ENCODE results near the gene FBL. TPM values are rescaled to one million over a fixed set of nuclear protein-coding genes. Genes with fewer than 3 reads are reported as not detected.
A peak's percentile ranks its signal among the peaks of the same experiment; 100 is the strongest.

FBL gene
- total and polyA plus RNA-seq, 2 of the 8 experiments (the other 6 are each of a cell fraction or from before 2014, with no cell fraction given), result 790 to 1,361 TPM

DNA sequence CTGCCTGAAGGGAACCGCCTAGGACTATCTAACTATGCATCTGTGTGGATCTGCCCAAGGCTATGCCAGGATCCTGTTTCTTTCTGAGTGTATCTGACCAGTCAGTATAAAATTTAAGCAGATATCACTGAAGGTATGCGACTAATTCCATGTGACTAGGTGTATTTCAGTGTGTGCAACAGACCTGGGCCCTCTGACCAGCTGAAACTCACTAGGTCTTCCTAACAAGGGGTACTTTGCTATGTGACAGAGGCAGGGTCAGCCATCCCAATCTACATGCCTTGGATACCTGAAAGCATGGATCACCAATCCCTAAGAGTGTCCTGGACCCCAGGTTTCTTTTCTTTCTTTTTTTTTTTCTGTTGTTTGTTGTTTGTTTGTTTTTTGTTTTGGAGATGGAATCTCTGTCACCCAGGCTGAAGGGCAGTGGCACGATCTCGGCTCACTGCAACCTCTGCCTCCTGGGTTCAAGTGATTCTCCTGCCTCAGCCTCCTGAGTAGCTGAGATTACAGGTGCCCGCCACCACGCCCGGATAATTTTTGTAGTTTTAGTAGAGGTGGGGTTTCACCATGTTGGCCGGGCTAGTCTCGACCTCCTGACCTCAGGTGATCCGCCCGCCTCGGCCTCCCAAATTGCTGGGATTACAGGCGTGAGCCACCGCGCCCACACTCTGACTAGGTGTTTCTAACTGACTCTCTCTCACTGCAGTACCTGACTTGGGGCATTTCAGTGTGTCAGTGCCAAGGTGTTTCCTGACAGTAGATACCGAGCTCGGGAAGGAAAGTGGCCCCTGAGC is 44.8 kb upstream of the FBL start:
- Histone ChIP-seq H2AFZ (ENCODE audit: low read length) (no peak overlapping the region), H3K18ac (ENCODE audit: extremely low read depth, low read length) (no peak overlapping the region), H2BK15ac (ENCODE audit: low read length) (no peak overlapping the region), H3K27ac (ENCODE audit: low read depth, low read length) (no peak overlapping the region), H3K36me3 (ENCODE audit: control insufficient read depth in 2 of 4, insufficient read depth in 4 of 4, low read length in 3 of 4) (no peaks in the 10 kb centered on the region), H3K23me2 (ENCODE audit: low read depth, low read length) (no peaks in the 10 kb centered on the region; the same call in 1 of the 2 replicates), H4K20me1 (replicated peaks in 1 of 2; ENCODE audit: control insufficient read depth in 1 of 2, insufficient read depth in 2 of 2, low read length in 2 of 2) (no peaks in the 10 kb centered on the region), H3K9me3 (ENCODE audit: insufficient read depth in 2 of 2, low read depth in 1 of 2, low read length in 1 of 2) (no peaks in the 10 kb centered on the region), H3K79me1 (ENCODE audit: low read depth, low read length) (no peaks in the 10 kb centered on the region), H3K4me3 (ENCODE audit: extremely low read depth in 1 of 4, insufficient read depth in 2 of 4, low read depth in 3 of 4, low read length in 4 of 4) (no peak overlapping the region), H2BK20ac (ENCODE audit: low read length) (no peak overlapping the region), H3K14ac (ENCODE audit: insufficient read length) (no peak overlapping the region), H3K4me1 (replicated peaks in 1 of 4; ENCODE audit: control insufficient read depth in 3 of 4, insufficient read depth in 4 of 4, low read length in 3 of 4) (no peaks in the 10 kb centered on the region), H2BK120ac (replicated peaks; ENCODE audit: low read depth, low read length) (no peak overlapping the region), H3K79me2 (ENCODE audit: control insufficient read depth in 1 of 2, insufficient read depth in 2 of 2, low read length in 2 of 2) (no peaks in the 10 kb centered on the region), H2AK5ac (ENCODE audit: low read depth, low read length) (no peak overlapping the region), H2BK12ac (ENCODE audit: low read depth, low read length) (no peak overlapping the region; the same call in 1 of the 2 replicates), H3K27me3 (replicated peaks in 1 of 4; ENCODE audit: control insufficient read depth in 3 of 4, extremely low read depth in 1 of 4, insufficient read depth in 3 of 4, low read length in 3 of 4) (no peaks in the 10 kb centered on the region), H4K91ac (replicated peaks; ENCODE audit: insufficient read length, low read length) (no peak overlapping the region), H3K4me2 (ENCODE audit: insufficient read depth in 1 of 2, low read depth in 2 of 2, low read length in 2 of 2) (no peak overlapping the region), H3K4ac (replicated peaks; ENCODE audit: insufficient read length, low read depth, low read length) (no peak overlapping the region), H3K23ac (ENCODE audit: insufficient read length) (no peak overlapping the region), H3K9ac (replicated peaks in 1 of 4; ENCODE audit: extremely low read depth in 1 of 4, low read depth in 3 of 4, low read length in 3 of 4) (no peak overlapping the region), H2BK5ac (ENCODE audit: low read depth, low read length) (no peak overlapping the region), H4K5ac (ENCODE audit: insufficient read length, low read depth, low read length) (no peak overlapping the region), H3K56ac (replicated peaks; ENCODE audit: insufficient read length, low read depth, low read length) (no peak overlapping the region), H4K8ac (ENCODE audit: extremely low read depth, insufficient read depth, low read length) (peak overlapping the region; percentile 38; the same call in 1 of the 2 replicates)
- DNase-seq (ENCODE audit: low read depth in 1 of 2, low spot score in 2 of 2), result no peak
- POLR2A ChIA-PET (ENCODE audit: partially characterized antibody), result interaction anchor here (0.6 kb wide), 1 partner anchor 194 kb away, joined by 4 read pairs; no protein-coding TSS in a partner anchor
- FAIRE-seq, result no peak
- WGBS, 2 experiments (ENCODE audit: extremely low coverage in 1 of 2, insufficient coverage in 1 of 2, insufficient read length in 1 of 2, insufficient replicate concordance in 2 of 2, low coverage in 1 of 2, low lambda C conversion rate in 2 of 2, missing lambda C conversion rate in 1 of 2), result 83% methylated on average over 17 of the region's 17 CpGs; no CpG with 5 or more reads in 1 of the 2 experiments
- CTCF ChIA-PET (ENCODE audit: partially characterized antibody), result interaction anchor here (0.6 to 1.9 kb wide), 4 partner anchors 48 to 330 kb away, joined by 3 to 6 read pairs (median 5); no protein-coding TSS in a partner anchor
- TF ChIP-seq CTBP2 (IDR thresholded peaks at IDR 0.05; ENCODE audit: borderline replicate concordance, insufficient read depth, insufficient read length, low read length), result no peak
- TF ChIP-seq SRF (IDR thresholded peaks at IDR 0.05; ENCODE audit: low read depth, low read length), result no peak
- TF ChIP-seq RNF2 (IDR thresholded peaks at IDR 0.05; ENCODE audit: borderline replicate concordance, low read depth, low read length, missing control alignments, poor library complexity, severe bottlenecking), result no peak
